Nephron progenitor cell (in vitro differentiated cells): ENCODE data around the gene EVC.

Experiments
- DNase-seq: peaks from one replicate; pipeline ENCODE4 v3.0.0; 2021
- H3K27ac Mint-ChIP-seq: 2 replicates; pipeline ENCODE4 v1.8.0; 2021; ENCODE audit warnings: mild to moderate bottlenecking, moderate library complexity, mixed read lengths
- H3K27me3 Mint-ChIP-seq: 2 replicates; pipeline ENCODE4 v1.8.0; 2021; ENCODE audit warnings: mild to moderate bottlenecking, low read depth, mixed read lengths; ENCODE audit not compliant: poor library complexity
- H3K36me3 Mint-ChIP-seq: 2 replicates; pipeline ENCODE4 v1.8.0; 2021; ENCODE audit warnings: low read depth, mixed read lengths
- H3K4me1 Mint-ChIP-seq: 2 replicates; pipeline ENCODE4 v1.8.0; 2021; ENCODE audit warnings: mixed read lengths
- H3K4me3 Mint-ChIP-seq: 2 replicates; pipeline ENCODE4 v1.8.0; 2021; ENCODE audit warnings: mild to moderate bottlenecking, moderate library complexity, mixed read lengths
- H3K9me3 Mint-ChIP-seq: 2 replicates; pipeline ENCODE4 v1.8.0; 2021; ENCODE audit warnings: mild to moderate bottlenecking, moderate library complexity, mixed read lengths
- CTCF ChIP-seq: fragments of 200-600 bp; sonication (generic); IDR thresholded peaks from 2 replicates; pipeline ENCODE4 v1.5.0; 2021; ENCODE audit warnings: antibody characterized with exemption

EVC gene

GRCh38 chr4:5839332-5839731 is 128.3 kb downstream of the EVC start:
- DNase-seq, result no peak
- peaks cover 64% of the 10 kb centered on the region for H3K36me3 Mint-ChIP-seq
- H3K27me3 Mint-ChIP-seq, result no peaks in the 10 kb centered on the region
- peaks cover 26% of the 10 kb centered on the region for H3K4me1 Mint-ChIP-seq
- H3K27ac Mint-ChIP-seq, result no peak overlapping the region
- H3K4me3 Mint-ChIP-seq, result no peak overlapping the region
- no peak for TF ChIP-seq CTCF
- H3K9me3 Mint-ChIP-seq, result no peaks in the 10 kb centered on the region

DNA sequence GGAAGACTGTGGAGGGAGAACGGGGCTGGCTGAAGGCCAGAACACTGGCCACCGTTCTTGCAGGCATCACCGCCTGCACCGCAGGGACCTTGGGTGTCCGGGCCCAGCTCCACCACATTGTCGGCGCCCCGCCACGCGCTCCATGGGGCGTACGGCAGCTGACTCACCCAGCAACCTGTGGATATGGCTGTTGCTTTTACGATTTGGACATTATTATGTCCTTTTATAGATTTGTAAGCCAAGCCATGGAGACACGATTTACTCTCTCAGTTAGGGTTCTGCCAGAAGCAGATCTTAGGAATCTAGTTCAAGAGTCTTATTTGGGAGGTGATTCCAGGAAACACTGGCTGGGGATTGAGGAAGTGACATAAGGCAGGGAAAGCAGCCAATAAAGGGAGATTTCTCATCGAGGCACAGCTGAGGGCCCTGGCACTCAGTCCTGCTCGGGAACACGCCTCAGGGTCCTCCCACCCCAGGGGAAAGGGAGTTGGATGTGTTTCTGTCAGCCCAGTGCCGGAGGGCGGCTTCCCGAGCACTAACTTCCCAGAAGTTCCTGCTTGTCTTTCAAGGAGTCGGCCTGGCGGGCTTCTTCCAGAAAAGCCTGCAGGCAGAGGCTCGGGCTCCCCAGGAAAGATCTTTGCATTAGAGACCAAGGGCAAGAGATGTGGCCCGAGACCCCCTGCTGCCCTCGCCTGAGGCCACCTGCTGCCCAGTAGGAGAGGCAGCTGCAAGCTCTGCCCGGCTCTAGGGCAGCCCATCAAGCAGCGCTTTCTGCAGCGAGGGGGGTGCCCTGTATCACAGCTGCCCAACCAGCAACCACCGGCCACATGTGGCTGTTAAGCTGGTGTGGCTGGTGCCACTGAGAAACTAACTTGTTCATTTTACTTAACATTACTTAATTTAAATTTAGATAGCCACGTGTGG is 129.0 kb downstream of the EVC start:
- Mint-ChIP-seq H3K9me3 (no peaks in the 10 kb centered on the region), H3K36me3 (peaks cover 59% of the 10 kb centered on the region), H3K27me3 (no peaks in the 10 kb centered on the region), H3K27ac (no peak overlapping the region), H3K4me3 (no peak overlapping the region), H3K4me1 (peaks cover 33% of the 10 kb centered on the region)
- TF ChIP-seq CTCF, result no peak
- no peak for DNase-seq

GRCh38 chr4:5842456-5842855 is 131.5 kb downstream of the EVC start:
- Mint-ChIP-seq H3K4me1 (peaks cover 29% of the 10 kb centered on the region), H3K4me3 (no peak overlapping the region), H3K9me3 (no peaks in the 10 kb centered on the region), H3K27me3 (no peaks in the 10 kb centered on the region), H3K36me3 (peaks cover 54% of the 10 kb centered on the region), H3K27ac (peak overlapping the region; percentile 46)
- no peak for DNase-seq
- no peak for TF ChIP-seq CTCF

DNA sequence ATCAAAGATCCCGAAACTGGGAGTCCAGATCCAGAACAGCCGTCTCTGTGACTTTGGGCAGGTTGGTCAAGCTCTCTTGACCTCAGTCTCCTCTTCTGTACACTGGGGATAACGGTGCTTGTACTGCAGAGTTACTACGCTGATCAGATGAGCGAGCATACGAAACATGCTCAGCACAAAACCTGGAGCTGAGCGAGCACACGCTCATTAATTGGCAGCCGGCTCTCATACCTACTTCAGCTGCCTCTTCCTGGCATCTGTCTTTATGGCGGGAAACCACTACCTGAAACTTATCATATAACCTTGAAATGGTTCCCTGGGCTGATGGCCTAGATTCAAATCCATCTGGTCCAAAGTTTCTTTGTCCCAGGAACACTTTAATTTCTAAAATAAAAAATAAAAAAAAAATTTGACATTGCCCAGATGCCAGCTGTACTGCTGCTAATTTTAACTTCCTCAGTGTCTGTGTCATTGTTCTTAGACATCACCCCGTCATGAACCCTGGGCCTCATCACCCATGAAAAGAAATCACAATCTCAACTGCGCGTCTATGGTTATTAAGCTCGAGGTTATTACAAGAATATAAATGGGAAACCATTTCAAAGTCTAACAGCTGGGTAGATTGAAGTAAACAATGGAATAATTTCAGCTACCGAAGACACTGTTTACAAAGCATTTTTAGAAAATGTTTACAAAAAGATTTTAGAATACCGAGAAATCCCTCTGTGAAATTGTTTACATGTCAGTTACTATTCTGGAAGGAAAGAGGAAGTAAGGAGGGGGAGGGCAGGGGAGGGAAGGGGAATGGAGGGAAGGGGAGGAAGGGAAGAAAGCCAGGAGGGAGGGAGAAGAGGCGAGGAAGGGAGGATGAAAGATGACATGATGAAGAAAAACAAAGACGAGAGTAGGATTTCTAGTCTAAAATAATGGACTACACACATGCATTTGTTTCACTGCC is 132.9 kb downstream of the EVC start:
- H3K4me3 Mint-ChIP-seq, result no peak overlapping the region
- DNase-seq, result no peak
- H3K36me3 Mint-ChIP-seq, result peaks cover 56% of the 10 kb centered on the region
- H3K9me3 Mint-ChIP-seq, result no peaks in the 10 kb centered on the region
- H3K27ac Mint-ChIP-seq, result peak overlapping the region; percentile 75
- no peak for TF ChIP-seq CTCF
- H3K4me1 Mint-ChIP-seq, result peaks cover 24% of the 10 kb centered on the region
- no peaks in the 10 kb centered on the region for H3K27me3 Mint-ChIP-seq

GRCh38 chr4:5845035-5845905 is 134.3 kb downstream of the EVC start:
- H3K9me3 Mint-ChIP-seq, result no peaks in the 10 kb centered on the region
- peak overlapping the region; percentile 82 for H3K27ac Mint-ChIP-seq
- no peaks in the 10 kb centered on the region for H3K27me3 Mint-ChIP-seq
- H3K36me3 Mint-ChIP-seq, result peaks cover 64% of the 10 kb centered on the region
- H3K4me3 Mint-ChIP-seq, result no peak overlapping the region
- DNase-seq, result peak; percentile 13
- peaks cover 24% of the 10 kb centered on the region for H3K4me1 Mint-ChIP-seq
- no peak for TF ChIP-seq CTCF
